ENCODE data around the gene MSI1. TPM values are rescaled to one million over a fixed set of nuclear protein-coding genes. Genes with fewer than 3 reads are reported as not detected.

Gene MSI1
- total and polyA plus RNA-seq, 2 of the 13 experiments (the other 11 are each of a cell fraction or from before 2014, with no cell fraction given), result 0.09 to 0.46 TPM

- TF ChIP-seq GRHL1 (CRISPR knock-in tag; conservative IDR thresholded peaks at IDR 0.05) (no peak), ZNF556 (CRISPR knock-in tag; IDR thresholded peaks at IDR 0.05; ENCODE audit: borderline replicate concordance) (no peak), ZFP36 (IDR thresholded peaks at IDR 0.05; ENCODE audit: borderline replicate concordance, low read depth, low read length, partially characterized antibody) (no peak), THAP11 (CRISPR knock-in tag; IDR thresholded peaks at IDR 0.05) (peak; percentile 73; the same call in 1 of the 2 replicates), RBFOX2 (IDR thresholded peaks at IDR 0.05; ENCODE audit: low read depth, low read length) (no peak), ZBTB37 (CRISPR knock-in tag; IDR thresholded peaks at IDR 0.05) (no peak), ARNT (IDR thresholded peaks at IDR 0.05) (no peak), NRL (CRISPR knock-in tag; IDR thresholded peaks at IDR 0.05; ENCODE audit: borderline replicate concordance) (no peak), SP1 (IDR thresholded peaks at IDR 0.05) (no peak), SP1 (CRISPR knock-in tag; IDR thresholded peaks at IDR 0.05) (no peak), RARG (CRISPR knock-in tag; IDR thresholded peaks at IDR 0.05; ENCODE audit: low read depth) (no peak), ZNF414 (CRISPR knock-in tag; IDR thresholded peaks at IDR 0.05) (no peak), ZSCAN30 (CRISPR knock-in tag; IDR thresholded peaks at IDR 0.05) (no peak), CENPBD1 (CRISPR knock-in tag; IDR thresholded peaks at IDR 0.05; ENCODE audit: borderline replicate concordance, low read depth) (no peak), ZC3H13 (CRISPR knock-in tag; IDR thresholded peaks at IDR 0.05) (no peak), ZEB1 (IDR thresholded peaks at IDR 0.05; ENCODE audit: insufficient replicate concordance, low read depth) (no peak), CTCF (CRISPR knock-in tag; IDR thresholded peaks at IDR 0.05) (0 out of 2 replicates have a peak, but pooled peaks have one; percentile 17), JDP2 (CRISPR knock-in tag; IDR thresholded peaks at IDR 0.05; ENCODE audit: borderline replicate concordance) (no peak), SALL1 (CRISPR knock-in tag; IDR thresholded peaks at IDR 0.05) (peak; percentile 53), EP300 (IDR thresholded peaks at IDR 0.05; ENCODE audit: low read depth in 2 of 2, low read length in 2 of 2) (peak; percentile 21 to 64; a peak in 2 of 4 replicates), EP300 (CRISPR knock-in tag; IDR thresholded peaks at IDR 0.05; ENCODE audit: borderline replicate concordance) (0 out of 2 replicates have a peak, but pooled peaks have one; percentile 9), EHMT2 (IDR thresholded peaks at IDR 0.05; ENCODE audit: borderline replicate concordance, low read depth, low read length) (no peak), MLX (CRISPR knock-in tag; IDR thresholded peaks at IDR 0.05) (no peak), ZNF225 (CRISPR knock-in tag; IDR thresholded peaks at IDR 0.05) (no peak)
Observed at GRCh38 chr12:120321382-120322202, 47.4 kb downstream of the MSI1 start (continued).
